ENCODE measurements around the gene HOXD8. TPM values are rescaled to one million over a fixed set of nuclear protein-coding genes. Genes with fewer than 3 reads are reported as not detected.

Gene HOXD8
- total and polyA plus RNA-seq, 9 of the 15 experiments (the other 6 are each of a cell fraction or from before 2014, with no cell fraction given), result 0.04 to 0.15 TPM; not detected in 7

DNA sequence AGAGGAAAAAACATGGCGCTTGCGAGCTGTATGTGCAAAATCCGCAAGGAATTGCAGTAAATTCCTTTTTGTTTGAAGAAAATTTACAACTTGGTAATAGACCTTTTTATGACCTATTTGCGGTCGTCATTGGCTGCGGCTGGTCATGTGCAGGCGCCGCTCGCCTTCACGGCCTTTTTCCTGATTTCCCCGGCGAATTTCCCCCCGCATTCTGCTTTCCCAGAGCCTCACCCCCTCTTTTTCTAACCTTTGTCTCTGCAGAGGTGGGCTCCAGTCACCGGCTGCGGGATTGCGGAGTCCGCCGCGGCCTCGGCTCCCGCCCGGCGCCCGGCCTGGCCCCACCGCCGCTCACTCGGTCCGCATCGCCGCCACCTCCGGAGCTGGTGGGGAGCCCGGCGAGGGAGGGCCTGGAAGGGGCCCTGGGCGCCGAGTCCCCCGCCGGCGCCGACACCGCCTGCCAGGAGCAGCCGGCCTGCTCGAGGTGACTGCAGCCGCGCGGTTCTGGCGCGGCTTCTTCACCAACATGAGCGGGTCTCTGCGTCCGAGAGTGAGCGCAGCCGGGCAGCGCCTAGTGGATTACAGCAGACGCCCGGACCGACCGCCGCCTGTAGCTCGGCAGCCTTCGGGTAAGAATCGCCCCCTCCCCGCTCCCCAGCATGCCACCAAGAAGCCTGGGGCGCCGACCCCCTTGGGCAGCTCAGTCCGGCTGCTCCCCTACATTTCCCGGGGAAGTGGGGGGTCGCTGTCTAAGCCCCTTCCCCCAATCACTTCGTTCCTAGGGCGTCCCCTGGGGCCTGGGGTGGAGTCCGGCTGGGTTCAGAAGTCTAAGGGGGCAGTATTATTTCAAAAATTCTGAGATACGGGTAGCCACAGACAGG, 7.1 kb downstream of the HOXD8 start:
- no peak for FAIRE-seq
- peaks cover 37 to 64% of the 10 kb centered on the region in 2 experiments for H3K27me3 ChIP-seq (ENCODE audit: control insufficient read depth in 2 of 2, insufficient read depth in 2 of 2, low read length in 2 of 2)
- POLR2A ChIA-PET, result interaction anchor here (0.6 kb wide), 1 partner anchor 81 kb away, joined by 3 read pairs; no protein-coding TSS in a partner anchor
- CTCF ChIA-PET (ENCODE audit: low intra/inter-chr PET ratio), result interaction anchor here (1.7 kb wide), 1 partner anchor 10 kb away, joined by 4 read pairs; no protein-coding TSS in a partner anchor
- no peak overlapping the region for H3K9ac ChIP-seq (ENCODE audit: insufficient read depth in 1 of 2, low read depth in 2 of 2, low read length in 2 of 2)
- peak overlapping the region; percentile 10; the same call in 1 of the 2 replicates for H3K4me2 ChIP-seq (ENCODE audit: insufficient read depth, low read length)
- H3K27ac ChIP-seq (ENCODE audit: extremely low read depth, low read depth, low read length), result no peak overlapping the region
- no peaks in the 10 kb centered on the region for H3K9me1 ChIP-seq (ENCODE audit: control insufficient read depth, insufficient read depth, low read length)
- TF ChIP-seq SUPT5H (IDR thresholded peaks at IDR 0.05) (no peak), POLR2AphosphoS2 (IDR thresholded peaks at IDR 0.05; ENCODE audit: low read length) (no peak), ZNF316 (IDR thresholded peaks at IDR 0.05) (no peak), PCBP1 (IDR thresholded peaks at IDR 0.05; ENCODE audit: low read depth, low read length, poor library complexity, severe bottlenecking) (peak; percentile 46), MTF1 (CRISPR knock-in tag; IDR thresholded peaks at IDR 0.05; ENCODE audit: borderline replicate concordance) (no peak), BRCA1 (IDR thresholded peaks at IDR 0.05) (no peak), BRCA1 (CRISPR knock-in tag; IDR thresholded peaks at IDR 0.05) (no peak)
- TF ChIP-seq, protein P1, sequence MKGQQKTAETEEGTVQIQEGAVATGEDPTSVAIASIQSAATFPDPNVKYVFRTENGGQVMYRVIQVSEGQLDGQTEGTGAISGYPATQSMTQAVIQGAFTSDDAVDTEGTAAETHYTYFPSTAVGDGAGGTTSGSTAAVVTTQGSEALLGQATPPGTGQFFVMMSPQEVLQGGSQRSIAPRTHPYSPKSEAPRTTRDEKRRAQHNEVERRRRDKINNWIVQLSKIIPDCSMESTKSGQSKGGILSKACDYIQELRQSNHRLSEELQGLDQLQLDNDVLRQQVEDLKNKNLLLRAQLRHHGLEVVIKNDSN (CRISPR knock-in tag; IDR thresholded peaks at IDR 0.05), result peak; percentile 40; the same call in 1 of the 2 replicates
- TF ChIP-seq, protein P2, sequence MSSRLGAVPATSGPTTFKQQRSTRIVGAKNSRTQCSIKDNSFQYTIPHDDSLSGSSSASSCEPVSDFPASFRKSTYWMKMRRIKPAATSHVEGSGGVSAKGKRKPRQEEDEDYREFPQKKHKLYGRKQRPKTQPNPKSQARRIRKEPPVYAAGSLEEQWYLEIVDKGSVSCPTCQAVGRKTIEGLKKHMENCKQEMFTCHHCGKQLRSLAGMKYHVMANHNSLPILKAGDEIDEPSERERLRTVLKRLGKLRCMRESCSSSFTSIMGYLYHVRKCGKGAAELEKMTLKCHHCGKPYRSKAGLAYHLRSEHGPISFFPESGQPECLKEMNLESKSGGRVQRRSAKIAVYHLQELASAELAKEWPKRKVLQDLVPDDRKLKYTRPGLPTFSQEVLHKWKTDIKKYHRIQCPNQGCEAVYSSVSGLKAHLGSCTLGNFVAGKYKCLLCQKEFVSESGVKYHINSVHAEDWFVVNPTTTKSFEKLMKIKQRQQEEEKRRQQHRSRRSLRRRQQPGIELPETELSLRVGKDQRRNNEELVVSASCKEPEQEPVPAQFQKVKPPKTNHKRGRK (tag; IDR thresholded peaks at IDR 0.05), result peak; percentile 53
- TF ChIP-seq, protein P3, sequence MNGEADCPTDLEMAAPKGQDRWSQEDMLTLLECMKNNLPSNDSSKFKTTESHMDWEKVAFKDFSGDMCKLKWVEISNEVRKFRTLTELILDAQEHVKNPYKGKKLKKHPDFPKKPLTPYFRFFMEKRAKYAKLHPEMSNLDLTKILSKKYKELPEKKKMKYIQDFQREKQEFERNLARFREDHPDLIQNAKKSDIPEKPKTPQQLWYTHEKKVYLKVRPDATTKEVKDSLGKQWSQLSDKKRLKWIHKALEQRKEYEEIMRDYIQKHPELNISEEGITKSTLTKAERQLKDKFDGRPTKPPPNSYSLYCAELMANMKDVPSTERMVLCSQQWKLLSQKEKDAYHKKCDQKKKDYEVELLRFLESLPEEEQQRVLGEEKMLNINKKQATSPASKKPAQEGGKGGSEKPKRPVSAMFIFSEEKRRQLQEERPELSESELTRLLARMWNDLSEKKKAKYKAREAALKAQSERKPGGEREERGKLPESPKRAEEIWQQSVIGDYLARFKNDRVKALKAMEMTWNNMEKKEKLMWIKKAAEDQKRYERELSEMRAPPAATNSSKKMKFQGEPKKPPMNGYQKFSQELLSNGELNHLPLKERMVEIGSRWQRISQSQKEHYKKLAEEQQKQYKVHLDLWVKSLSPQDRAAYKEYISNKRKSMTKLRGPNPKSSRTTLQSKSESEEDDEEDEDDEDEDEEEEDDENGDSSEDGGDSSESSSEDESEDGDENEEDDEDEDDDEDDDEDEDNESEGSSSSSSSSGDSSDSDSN (IDR thresholded peaks at IDR 0.05; ENCODE audit: borderline replicate concordance in 1 of 2, low read depth in 2 of 2, low read length in 2 of 2), result no peak
- TF ChIP-seq, protein P4, sequence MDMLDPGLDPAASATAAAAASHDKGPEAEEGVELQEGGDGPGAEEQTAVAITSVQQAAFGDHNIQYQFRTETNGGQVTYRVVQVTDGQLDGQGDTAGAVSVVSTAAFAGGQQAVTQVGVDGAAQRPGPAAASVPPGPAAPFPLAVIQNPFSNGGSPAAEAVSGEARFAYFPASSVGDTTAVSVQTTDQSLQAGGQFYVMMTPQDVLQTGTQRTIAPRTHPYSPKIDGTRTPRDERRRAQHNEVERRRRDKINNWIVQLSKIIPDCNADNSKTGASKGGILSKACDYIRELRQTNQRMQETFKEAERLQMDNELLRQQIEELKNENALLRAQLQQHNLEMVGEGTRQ (CRISPR knock-in tag; IDR thresholded peaks at IDR 0.05), result peak; percentile 66
- no peaks in the 10 kb centered on the region for H3K79me2 ChIP-seq (ENCODE audit: control insufficient read depth, insufficient read depth, low read length)
- DNase-seq (ENCODE audit: extremely low read depth in 1 of 4, low spot score in 3 of 4), result no peak
- no peak for ATAC-seq
- peaks cover 0 to 15% of the 10 kb centered on the region in 2 experiments; a peak in 2 of 5 replicates for H3K4me1 ChIP-seq (replicated peaks in 1 of 2; ENCODE audit: control insufficient read depth in 2 of 2, insufficient read depth in 2 of 2, low read length in 2 of 2)
- in situ Hi-C loops (cut with MboI) (loop anchor here (25.0 kb wide), 2 partner anchors 676 to 1626 kb away; no protein-coding TSS in a partner anchor), intact Hi-C loops (cut with micrococcal nuclease) (no loop called here)
- WGBS (ENCODE audit: insufficient coverage, low coverage, missing lambda C conversion rate), result 22% methylated on average over 57 of the region's 71 CpGs
- H3K9me3 ChIP-seq (replicated peaks; ENCODE audit: control insufficient read depth, insufficient read depth, low read depth, low read length), result no peaks in the 10 kb centered on the region; the same call in 1 of the 2 replicates
- no peaks in the 10 kb centered on the region for H4K20me1 ChIP-seq (replicated peaks; ENCODE audit: control insufficient read depth, insufficient read depth, low read length)
- BruUV-seq (replicated peaks), result no TSS peak
- no peak overlapping the region for H2AFZ ChIP-seq (ENCODE audit: low read depth, low read length)
- no peak overlapping the region for H3K4me3 ChIP-seq
- H3K36me3 ChIP-seq (ENCODE audit: control insufficient read depth, insufficient read depth, low read length), result no peaks in the 10 kb centered on the region

Data from K562 (cell line).